ENCODE results near the gene NAA80. TPM values are rescaled to one million over a fixed set of nuclear protein-coding genes. Genes with fewer than 3 reads are reported as not detected.

Gene NAA80
- total RNA-seq, 4 donors from 2014 or later, result 12.4 to 19.4 (median 15.1) TPM

DNA sequence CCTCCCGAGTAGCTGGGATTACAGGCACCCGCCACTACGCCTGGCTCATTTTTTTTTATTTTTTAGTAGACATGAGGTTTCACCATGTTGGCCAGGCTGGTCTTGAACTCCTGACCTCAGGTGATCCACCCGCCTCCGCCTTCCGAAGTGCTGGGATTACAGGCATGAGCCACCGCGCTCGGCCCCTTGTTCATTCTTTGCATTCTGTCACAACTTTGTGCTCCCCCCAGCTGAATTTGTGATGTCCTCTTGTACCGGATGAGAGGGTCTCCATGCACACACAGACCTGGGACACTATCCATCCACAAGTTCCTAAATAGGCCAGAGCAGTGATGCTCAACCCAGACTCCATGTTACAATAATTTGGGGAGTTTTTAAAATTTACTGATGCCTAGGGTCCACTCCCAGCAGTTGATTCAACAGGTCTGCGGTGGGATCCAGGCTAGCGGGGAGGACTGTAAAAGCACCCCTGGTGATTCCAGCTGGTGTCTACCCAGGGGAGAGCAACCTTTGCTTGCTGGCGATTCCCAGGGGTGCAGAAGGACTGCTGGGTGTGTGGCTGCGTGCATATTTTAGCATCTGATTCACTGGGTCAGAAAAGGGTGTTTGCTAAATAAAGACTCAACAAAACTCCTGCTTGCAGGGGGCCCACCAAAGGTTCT lies 40.4 kb upstream of the NAA80 start:
- DNase-seq (ENCODE audit: low spot score in 2 of 2), result no peak
- intact Hi-C loops (cut with DNase I; ENCODE audit: low total_unique reads), result no loop called here
- TF ChIP-seq CTCF (IDR thresholded peaks at IDR 0.05) (no peak), POLR2A (IDR thresholded peaks at IDR 0.05) (no peak)
- 75 to 78% methylated on average over 14 of the region's 14 CpGs for WGBS, 2 donors
- H3K4me3 ChIP-seq (ENCODE audit: low read depth, poor library complexity, severe bottlenecking), result no peak overlapping the region

DNA sequence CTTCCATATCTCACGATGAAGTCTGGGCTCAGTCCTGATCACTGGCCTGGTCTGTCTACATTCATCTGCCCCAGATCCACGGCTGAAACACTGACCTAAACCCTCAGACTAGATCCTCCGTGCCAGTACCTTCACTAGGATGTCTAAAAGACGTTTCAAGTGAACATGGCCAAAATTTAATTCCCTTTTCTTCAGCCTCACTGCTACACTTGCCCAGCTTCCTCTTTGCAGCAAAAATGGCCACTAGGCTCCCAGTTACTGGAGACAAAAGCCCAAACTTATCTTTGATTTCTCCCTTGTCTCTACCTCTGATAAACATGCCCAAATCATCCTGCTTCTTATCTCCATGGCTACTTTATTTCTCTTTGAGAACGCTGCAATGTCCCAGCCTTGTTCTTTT lies 39.8 kb upstream of the NAA80 start:
- TF ChIP-seq CTCF (IDR thresholded peaks at IDR 0.05) (no peak), POLR2A (IDR thresholded peaks at IDR 0.05) (no peak)
- no peak for DNase-seq (ENCODE audit: low spot score in 2 of 2)
- intact Hi-C loops (cut with DNase I; ENCODE audit: low total_unique reads), result no loop called here
- H3K4me3 ChIP-seq (ENCODE audit: low read depth, poor library complexity, severe bottlenecking), result no peak overlapping the region
- 56 to 69% methylated on average over 5 of the region's 5 CpGs for WGBS, 2 donors

GRCh38 chr3:50337175-50337861 lies 38.1 kb upstream of the NAA80 start:
- TF ChIP-seq CTCF (IDR thresholded peaks at IDR 0.05), result no peak
- peak in 1 of 2 donors; percentile 18 for TF ChIP-seq POLR2A (IDR thresholded peaks at IDR 0.05)
- peak; percentile 99 to 100 for DNase-seq (ENCODE audit: low spot score in 2 of 2)
- 0 to 2% methylated on average over 10 to 38 of the region's 79 CpGs for WGBS, 2 donors
- H3K4me3 ChIP-seq (ENCODE audit: low read depth, poor library complexity, severe bottlenecking), result peak overlapping the region; percentile 60
- intact Hi-C loops (cut with DNase I; ENCODE audit: low total_unique reads), result no loop called here

GRCh38 chr3:50336452-50337174 lies 37.4 kb upstream of the NAA80 start:
- 1 to 11% methylated on average over 6 to 28 of the region's 31 CpGs for WGBS, 2 donors
- TF ChIP-seq CTCF (IDR thresholded peaks at IDR 0.05), result no peak
- TF ChIP-seq POLR2A (IDR thresholded peaks at IDR 0.05), result no peak
- intact Hi-C loops (cut with DNase I; ENCODE audit: low total_unique reads), result no loop called here
- H3K4me3 ChIP-seq (ENCODE audit: low read depth, poor library complexity, severe bottlenecking), result peak overlapping the region; percentile 60
- no peak for DNase-seq (ENCODE audit: low spot score in 2 of 2)

DNA sequence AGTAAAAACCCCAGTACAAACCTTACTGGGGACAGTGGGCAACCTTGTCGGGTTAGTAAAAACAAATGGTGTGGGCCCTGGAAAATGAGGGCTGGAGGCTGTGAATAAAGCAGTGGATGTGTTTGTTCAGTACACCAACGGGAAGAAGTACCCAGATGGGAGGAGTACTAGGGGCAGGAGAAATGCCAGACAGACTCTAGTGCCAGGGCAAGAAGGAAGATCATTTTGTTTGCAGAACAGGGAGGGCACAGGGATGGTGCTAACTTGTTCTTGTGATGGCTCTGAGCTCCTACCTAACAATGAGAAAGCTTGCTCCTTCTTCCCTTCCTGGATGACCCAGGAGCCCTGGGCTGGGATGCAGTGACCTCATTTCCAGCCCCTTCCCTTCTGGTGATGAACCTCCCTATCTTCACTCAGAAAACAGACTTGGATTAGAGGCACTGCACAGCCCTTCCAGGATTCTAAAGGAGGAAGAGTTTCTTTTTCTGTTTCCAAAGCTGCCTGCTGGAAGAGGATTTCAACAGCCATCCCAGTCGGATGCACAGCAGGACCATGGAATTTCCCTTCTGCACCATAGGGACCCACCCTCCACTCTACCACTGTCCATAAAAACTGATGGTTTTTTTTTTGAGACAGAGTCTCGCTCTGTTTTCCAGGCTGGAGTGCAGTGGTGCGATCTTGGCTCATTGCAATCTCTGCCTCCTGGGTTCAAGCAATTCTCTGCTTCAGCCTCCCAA lies 35.3 kb upstream of the NAA80 start:
- no peak for DNase-seq (ENCODE audit: low spot score in 2 of 2)
- intact Hi-C loops (cut with DNase I; ENCODE audit: low total_unique reads), result no loop called here
- TF ChIP-seq CTCF (IDR thresholded peaks at IDR 0.05) (no peak), POLR2A (IDR thresholded peaks at IDR 0.05) (no peak)
- 45 to 57% methylated on average over 5 of the region's 5 CpGs for WGBS, 2 donors
- no peak overlapping the region for H3K4me3 ChIP-seq (ENCODE audit: low read depth, poor library complexity, severe bottlenecking)

Data from lower leg skin (tissue), 4 donors.